GM19025 (cell line): ENCODE data around the gene SLC7A4.
"Not testable (repeated sequence)": the region's sequence is repeated elsewhere in the genome, so short reads cannot be mapped to it uniquely, and the experiment has no call there.

Experiments
- ATAC-seq: cut with Tn5 transposase; IDR thresholded peaks from one replicate; pipeline ENCODE4 v1.9.1; 2021; ENCODE audit warnings: mild to moderate bottlenecking, low read depth, moderate library complexity; ENCODE audit not compliant: unreplicated experiment

SLC7A4 gene, protein sequence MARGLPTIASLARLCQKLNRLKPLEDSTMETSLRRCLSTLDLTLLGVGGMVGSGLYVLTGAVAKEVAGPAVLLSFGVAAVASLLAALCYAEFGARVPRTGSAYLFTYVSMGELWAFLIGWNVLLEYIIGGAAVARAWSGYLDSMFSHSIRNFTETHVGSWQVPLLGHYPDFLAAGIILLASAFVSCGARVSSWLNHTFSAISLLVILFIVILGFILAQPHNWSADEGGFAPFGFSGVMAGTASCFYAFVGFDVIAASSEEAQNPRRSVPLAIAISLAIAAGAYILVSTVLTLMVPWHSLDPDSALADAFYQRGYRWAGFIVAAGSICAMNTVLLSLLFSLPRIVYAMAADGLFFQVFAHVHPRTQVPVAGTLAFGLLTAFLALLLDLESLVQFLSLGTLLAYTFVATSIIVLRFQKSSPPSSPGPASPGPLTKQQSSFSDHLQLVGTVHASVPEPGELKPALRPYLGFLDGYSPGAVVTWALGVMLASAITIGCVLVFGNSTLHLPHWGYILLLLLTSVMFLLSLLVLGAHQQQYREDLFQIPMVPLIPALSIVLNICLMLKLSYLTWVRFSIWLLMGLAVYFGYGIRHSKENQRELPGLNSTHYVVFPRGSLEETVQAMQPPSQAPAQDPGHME

DNA sequence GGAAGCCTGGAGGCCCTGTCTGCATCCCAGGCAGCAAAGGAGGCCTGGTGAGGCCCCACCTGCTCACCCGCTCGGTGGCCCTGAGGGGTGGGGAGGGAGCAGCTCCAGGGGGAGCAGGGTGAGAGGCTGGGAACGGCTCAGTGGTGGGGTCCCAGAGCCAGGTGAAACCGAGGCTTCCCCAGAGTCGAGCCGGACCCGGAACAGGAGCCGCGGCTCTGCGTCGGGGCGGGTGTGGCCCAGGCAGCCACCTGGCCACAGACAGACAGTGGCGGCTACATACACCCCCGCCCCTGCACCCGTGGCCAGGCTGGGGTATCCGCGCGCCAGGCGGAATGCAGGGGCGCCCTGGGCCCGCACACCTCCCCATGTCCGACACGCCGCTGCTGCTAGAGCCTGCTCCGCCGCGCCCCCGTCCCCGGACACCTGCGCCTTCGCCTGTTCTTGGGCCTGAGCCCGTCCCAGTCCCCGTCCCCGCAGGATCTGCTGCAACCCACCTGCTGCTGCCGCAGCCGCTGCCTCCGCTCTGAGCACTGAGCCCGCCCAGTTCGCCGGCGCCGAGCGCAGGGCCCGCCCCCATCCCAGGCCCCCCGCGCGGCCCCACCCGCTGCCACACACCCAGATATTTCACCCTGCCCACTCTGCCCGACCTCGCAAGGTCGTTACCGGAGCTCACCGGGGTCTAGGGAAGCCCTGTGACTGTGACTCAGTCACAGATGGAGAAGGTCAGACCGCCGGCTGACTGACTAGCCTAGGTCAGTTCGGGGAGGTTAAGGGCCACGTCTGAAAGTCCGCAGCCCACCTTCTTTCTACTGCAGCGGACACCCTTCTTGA, at the start of gene SLC7A4:
TSS of gene SLC7A4 (minus strand) at position 525 of the 831 bp plus-strand sequence. CDS start 749 bp downstream, outside the sequence.
- no peak for ATAC-seq

DNA sequence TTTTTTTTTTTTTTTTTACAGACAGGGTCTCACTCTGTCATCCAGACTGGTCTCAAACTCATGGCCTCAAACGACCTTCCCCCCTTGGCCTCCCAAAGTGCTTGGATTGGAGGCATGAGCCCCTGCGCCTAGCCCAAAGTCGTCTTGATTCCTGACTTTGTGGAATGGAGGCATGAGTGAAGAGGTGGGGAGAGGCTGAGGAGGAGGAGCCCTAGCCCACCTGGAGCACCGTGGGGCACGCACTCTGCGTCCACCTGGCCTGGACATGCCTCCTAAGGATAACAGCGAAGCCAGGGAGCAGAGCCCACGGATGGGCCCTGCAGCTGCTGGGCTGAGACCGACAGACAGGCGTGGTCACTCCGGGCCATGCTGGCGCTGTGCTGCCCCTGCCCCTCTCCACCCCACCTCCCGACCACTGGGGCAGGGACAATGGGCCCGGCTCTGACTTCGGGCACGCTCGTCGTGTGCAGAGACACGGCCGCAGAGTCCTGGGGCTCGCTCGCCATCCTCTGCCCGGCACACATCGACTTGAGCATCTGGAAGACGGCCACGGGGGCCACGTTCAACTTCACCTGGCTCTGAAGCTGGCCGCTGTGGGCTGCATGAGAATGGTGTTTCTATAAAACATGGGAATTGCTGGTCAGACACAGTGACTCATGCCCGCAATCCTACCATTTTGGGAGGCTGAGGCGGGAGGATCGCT, 48.2 kb upstream of the SLC7A4 start:
- ATAC-seq: no peak

- ATAC-seq: no peak
These were observed 47.1 kb upstream of the SLC7A4 start for GRCh38 chr22:21079493-21079892.

- no peak for ATAC-seq
These were observed 46.6 kb upstream of the SLC7A4 start for GRCh38 chr22:21078916-21079315.

GRCh38 chr22:21077884-21078508, 45.6 kb upstream of the SLC7A4 start:
- no peak for ATAC-seq

GRCh38 chr22:21076912-21077625, 44.7 kb upstream of the SLC7A4 start:
- ATAC-seq: no peak

GRCh38 chr22:21075516-21076138, 43.3 kb upstream of the SLC7A4 start:
- no peak for ATAC-seq

GRCh38 chr22:21074102-21074715, 41.8 kb upstream of the SLC7A4 start:
- no peak for ATAC-seq

GRCh38 chr22:21073482-21073881, 41.1 kb upstream of the SLC7A4 start:
- no peak for ATAC-seq

DNA sequence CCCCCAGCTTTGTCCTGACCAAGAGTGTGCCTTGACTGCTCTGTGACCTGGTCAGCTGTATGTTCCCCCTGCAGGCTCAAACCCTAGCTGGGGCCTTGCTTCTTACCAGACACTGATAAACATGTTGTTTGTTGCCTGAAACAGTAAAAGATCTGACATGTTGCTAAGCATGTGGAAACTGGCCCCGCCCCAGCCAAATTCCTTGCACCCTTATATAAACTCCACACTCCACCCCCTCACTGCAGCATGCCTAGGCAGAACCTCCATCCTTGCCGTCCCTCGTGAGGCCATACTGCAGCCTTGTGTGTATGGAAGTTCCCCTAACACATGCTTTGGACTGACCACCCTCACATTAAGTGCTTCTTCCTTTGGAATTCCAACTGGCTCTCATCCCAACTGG, 40.7 kb upstream of the SLC7A4 start:
- ATAC-seq: no peak

DNA sequence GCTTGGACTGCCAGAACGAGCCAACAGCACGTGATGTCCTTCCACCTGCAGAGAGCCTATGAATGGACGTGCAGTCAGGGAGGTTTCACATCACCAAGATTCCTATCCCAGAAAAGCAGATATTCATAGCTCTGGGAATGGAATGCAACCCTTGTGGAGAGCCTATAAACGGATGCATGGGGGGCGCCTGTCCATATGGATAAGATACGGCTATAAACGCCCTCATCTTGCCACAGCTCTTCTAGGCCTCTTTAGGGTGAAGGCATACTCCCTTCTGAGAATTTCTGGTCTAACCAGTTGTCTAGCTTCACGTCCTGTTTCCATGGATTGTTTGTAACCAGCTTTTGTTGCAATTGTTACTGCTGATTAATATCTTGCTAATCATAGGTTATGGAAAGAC, 39.4 kb upstream of the SLC7A4 start:
- ATAC-seq: not testable (repeated sequence)

GRCh38 chr22:21070690-21071615, 38.6 kb upstream of the SLC7A4 start:
- no peak for ATAC-seq

DNA sequence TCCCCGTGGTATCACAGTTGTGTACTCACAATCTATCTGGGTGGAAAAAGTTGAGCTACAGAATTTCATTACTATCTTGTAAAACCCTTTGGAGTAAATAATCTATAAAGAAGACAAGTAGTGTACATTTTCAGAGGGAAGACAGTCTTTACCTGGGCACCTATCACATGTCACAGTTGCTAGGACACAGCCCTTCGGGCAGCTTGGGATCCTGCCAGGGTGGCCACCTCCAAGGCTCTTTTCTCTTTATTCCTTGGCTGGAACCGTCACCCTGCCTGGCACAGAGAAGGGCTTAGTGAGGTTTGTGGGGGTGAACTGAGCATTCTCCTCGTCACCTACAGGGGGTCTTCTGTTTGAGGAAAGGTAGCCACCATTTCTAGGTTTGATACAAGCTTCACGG, 37.0 kb upstream of the SLC7A4 start:
- no peak for ATAC-seq

DNA sequence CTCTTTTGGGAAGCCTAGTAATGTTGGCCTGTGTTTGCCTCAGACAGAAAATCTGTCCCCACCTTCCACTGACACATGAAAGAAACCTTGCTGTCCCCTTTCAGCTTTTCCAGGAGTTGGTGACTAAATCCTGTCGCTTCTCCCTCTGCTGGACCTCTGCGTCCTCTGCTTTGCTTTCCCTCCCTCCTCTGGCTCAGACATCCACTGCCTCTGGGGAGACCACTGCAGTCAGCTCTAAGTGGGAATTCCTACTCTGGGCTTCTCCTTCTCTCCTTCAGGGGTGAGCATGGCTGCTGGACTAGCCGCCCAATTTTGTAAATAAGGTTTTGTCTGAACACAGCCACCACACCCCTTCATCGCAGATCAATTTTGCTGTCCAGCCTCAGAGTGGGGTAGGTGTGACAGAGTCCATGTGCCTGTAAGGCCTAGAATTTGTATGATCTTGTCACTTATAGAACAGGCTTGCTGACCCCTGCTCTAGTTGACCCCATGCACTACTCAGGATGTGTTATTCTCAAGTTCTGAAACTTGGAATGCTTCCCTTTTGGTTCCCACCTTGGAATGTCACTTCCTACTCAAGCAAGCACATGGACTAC, 36.4 kb upstream of the SLC7A4 start:
- ATAC-seq: no peak

GRCh38 chr22:21067901-21068680, 35.7 kb upstream of the SLC7A4 start:
- ATAC-seq: no peak
